Bronchial smooth muscle cell (primary cell): ENCODE results near the gene CCDC184. TPM values are rescaled to one million over a fixed set of nuclear protein-coding genes. Genes with fewer than 3 reads are reported as not detected.

Source experiments
- total RNA-seq: library from RNA; depleted of rRNA; stranded (reverse); fragments of >200 nt; gene quantifications from 2 replicates; pipeline ENCODE4 v1.2.1, GENCODE V29; 2014

CCDC184 gene
- total RNA-seq = 0.32 and 0.34 TPM in 2 replicates

GRCh38 chr12:48183091-48183875, at the start of gene CCDC184:
Gene CCDC184, plus strand, starts transcription at chr12:48183644. Its CDS starts 479 bp downstream, at chr12:48184123.

DNA sequence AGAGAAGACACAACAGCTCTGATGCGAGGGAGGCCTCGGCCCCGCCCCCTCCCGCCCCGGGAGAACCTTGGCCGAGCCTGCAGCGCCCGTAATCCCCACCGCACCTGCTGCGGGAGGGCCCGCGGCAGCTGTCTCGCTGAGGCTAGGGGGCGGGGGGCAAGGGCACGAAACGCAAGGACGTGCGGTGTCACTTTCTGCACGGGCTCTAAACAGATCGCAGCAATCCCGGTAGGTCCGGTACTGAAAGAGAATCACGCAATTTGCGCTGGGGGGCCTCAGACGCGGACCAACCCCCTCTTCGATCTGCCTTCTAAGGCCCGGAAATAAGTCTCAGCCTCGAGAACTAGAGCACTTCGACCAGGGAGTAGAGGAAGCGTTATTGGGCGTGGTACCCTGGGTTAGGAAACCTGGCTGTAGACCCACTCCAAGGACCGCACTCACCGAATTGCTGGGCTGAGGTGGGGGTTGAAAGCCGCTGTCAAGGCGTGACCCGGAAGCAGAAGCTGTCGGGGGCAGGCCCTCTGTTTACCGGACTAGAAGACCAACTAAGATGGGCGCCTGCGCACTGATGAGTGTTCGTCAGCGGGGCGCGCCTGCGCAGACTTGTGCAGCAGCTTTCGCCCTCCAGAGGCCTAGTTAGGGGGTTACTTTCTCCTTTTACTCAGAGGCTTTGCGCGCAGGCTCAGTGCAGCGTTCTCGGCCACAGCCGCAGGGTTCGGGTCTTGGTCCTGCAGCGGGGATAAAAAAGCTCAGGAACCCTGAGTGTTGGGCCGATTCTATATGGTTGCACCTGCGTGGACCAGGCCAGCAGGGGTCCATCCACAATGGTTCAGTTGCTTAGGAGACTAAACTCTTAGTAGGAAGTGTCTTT, 26.2 kb upstream of the CCDC184 start, which contains the start of gene ASB8:
ASB8 (minus strand) TSS at position 498 of the 871 bp plus-strand sequence. CDS start 4,019 bp downstream, outside the sequence.

DNA sequence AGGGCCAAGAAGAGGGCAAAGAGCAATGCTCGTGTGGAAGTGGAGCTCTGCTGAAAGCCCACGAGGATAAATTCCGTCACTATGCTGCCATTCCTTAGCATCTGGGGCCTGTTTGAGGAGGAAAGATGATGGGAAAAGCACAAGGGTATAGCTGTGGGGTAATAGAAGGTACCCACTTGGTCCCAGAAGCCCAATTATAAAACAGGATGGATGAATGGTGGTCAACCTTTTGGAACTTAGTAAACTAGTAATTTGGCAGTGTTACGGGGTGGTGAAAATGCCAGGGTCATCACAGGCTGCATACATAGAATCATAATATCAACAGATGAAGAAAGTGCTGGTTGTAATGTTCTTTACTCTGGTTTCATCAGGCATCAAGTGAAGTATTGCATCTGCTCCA, 19.7 kb downstream of the CCDC184 start, which contains the start of gene OR10AD1:
OR10AD1 (minus strand) TSS at position 101 of the 400 bp plus-strand sequence; CDS start at position 101, 0 bp downstream.

Other genes starting within 250 kb of the CCDC184 start
- gene TMEM106C, start 220.0 kb upstream of the CCDC184 start, total RNA-seq = 34.8 and 63.4 TPM in 2 replicates
- gene COL2A1, start 179.2 kb upstream of the CCDC184 start, total RNA-seq = not detected in 2 replicates
- gene SENP1, start 77.6 kb upstream of the CCDC184 start, total RNA-seq = 7.1 and 8.8 TPM in 2 replicates
- 98.7 and 110 TPM in 2 replicates for gene PFKM, start 64.3 kb upstream of the CCDC184 start, total RNA-seq
- gene ASB8, start 26.1 kb upstream of the CCDC184 start, total RNA-seq = 14.2 and 18.7 TPM in 2 replicates
- not detected in 2 replicates for gene OR10AD1, start 19.6 kb downstream of the CCDC184 start, total RNA-seq
- 4.8 and 5.8 TPM in 2 replicates for gene ZNF641, start 167.3 kb downstream of the CCDC184 start, total RNA-seq